ENCODE results near the gene BLOC1S3. TPM values are rescaled to one million over a fixed set of nuclear protein-coding genes. Genes with fewer than 3 reads are reported as not detected.
A peak's percentile ranks its signal among the peaks of the same experiment; 100 is the strongest.

Gene BLOC1S3
- polyA plus RNA-seq, 1 donor from 2014 or later: 16.2 TPM

DNA sequence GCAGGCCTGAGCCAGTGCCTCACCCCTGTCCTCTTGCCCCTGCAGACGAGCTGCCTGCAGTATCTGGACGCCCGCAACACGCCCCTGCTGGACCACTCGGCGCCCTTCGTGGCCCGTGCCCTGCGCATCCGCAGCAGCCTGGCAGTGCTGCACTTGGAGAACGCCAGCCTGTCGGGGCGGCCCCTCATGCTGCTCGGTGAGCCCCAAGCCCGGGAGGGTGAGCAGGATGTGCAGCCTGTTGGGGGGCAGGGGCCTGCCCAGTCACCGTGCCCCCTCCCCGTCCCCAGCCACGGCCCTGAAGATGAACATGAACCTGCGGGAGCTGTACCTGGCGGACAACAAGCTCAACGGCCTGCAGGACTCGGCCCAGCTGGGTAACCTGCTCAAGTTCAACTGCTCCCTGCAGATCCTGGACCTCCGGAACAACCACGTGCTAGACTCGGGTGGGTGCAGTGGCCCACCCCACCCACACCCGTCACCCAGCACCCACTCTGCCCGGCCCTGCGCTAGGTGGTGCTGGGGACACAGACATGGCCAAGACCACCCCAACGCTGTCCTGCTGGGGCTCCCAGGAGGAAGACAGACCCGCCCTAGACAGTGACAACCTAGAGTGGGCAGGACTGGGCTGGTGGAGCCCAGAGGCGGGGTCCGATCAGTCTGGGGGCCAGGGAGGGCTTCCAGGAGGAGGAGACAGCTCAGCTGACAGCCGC lies 36.4 kb upstream of the BLOC1S3 start:
- Mint-ChIP-seq H3K9me3 (no peaks in the 10 kb centered on the region), H3K4me3 (no peak overlapping the region), H3K27me3 (no peaks in the 10 kb centered on the region), H3K4me1 (peaks cover 5 to 9% (median 9%) of the 10 kb centered on the region in 3 donors), H3K27ac (no peak overlapping the region), H3K36me3 (no peaks in the 10 kb centered on the region)

DNA sequence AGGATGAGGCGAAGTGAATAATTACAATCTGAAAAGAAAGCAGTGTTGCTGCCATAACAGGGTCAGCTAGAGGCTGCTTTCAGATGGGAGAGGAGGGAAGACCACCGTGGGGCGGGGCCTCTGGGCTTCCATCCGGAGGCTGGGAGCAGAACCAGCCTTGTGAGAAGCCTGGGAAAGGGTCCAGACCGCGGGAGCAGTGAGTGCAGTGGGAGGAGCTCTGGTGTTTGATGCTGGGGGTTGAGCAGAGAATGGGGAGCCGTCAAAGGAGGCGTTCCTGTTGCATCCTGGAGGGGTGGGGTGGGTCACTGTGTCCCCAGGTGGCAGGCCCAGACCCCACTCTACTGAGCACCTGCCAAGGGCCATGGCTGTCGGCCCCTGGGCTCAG lies 35.9 kb upstream of the BLOC1S3 start:
- H3K27me3 Mint-ChIP-seq: no peaks in the 10 kb centered on the region
- H3K4me1 Mint-ChIP-seq: peaks cover 0 to 5% (median 4%) of the 10 kb centered on the region in 3 donors
- no peaks in the 10 kb centered on the region for H3K9me3 Mint-ChIP-seq
- H3K4me3 Mint-ChIP-seq: peak overlapping the region in 1 of 4 donors; percentile 60
- H3K36me3 Mint-ChIP-seq: no peaks in the 10 kb centered on the region
- H3K27ac Mint-ChIP-seq: no peak overlapping the region

DNA sequence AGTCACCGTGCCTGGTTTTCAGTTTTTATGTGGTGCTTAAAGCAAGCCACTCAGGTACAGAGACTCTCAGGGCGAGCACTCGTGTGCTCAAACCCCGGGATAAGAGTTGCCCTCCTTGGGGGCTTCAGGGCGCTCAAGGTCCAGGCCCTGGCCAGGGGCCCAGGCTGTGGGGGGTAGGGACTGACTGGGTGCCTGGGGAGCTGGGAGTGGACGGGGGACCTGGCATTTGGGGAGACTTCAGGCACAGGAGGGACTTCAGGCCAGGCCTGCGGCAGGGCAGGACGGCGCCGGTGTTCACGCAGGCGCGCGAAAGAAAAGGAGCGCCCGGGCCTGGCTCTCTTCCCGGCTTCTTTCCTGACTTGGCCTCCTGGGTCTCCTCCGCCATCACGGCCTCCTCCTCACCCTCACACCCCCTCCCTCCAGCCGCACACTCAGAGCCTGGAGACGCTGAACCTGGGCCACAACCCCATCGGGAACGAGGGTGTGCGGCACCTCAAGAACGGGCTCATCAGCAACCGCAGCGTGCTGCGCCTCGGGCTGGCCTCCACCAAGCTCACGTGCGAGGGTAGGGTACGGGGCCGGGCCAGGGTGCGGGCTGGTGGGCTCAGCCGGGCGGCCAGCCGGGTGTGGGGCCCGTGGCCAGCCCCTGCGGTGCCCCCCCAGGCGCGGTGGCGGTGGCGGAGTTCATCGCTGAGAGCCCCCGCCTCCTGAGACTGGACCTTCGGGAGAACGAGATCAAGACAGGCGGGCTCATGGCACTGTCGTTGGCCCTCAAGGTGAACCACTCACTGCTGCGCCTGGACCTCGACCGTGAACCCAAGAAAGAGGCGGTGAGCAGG lies 33.9 kb upstream of the BLOC1S3 start:
- no peaks in the 10 kb centered on the region for H3K4me1 Mint-ChIP-seq
- no peaks in the 10 kb centered on the region for H3K27me3 Mint-ChIP-seq
- H3K9me3 Mint-ChIP-seq: no peaks in the 10 kb centered on the region
- H3K4me3 Mint-ChIP-seq: no peak overlapping the region
- H3K36me3 Mint-ChIP-seq: no peaks in the 10 kb centered on the region
- H3K27ac Mint-ChIP-seq: no peak overlapping the region

DNA sequence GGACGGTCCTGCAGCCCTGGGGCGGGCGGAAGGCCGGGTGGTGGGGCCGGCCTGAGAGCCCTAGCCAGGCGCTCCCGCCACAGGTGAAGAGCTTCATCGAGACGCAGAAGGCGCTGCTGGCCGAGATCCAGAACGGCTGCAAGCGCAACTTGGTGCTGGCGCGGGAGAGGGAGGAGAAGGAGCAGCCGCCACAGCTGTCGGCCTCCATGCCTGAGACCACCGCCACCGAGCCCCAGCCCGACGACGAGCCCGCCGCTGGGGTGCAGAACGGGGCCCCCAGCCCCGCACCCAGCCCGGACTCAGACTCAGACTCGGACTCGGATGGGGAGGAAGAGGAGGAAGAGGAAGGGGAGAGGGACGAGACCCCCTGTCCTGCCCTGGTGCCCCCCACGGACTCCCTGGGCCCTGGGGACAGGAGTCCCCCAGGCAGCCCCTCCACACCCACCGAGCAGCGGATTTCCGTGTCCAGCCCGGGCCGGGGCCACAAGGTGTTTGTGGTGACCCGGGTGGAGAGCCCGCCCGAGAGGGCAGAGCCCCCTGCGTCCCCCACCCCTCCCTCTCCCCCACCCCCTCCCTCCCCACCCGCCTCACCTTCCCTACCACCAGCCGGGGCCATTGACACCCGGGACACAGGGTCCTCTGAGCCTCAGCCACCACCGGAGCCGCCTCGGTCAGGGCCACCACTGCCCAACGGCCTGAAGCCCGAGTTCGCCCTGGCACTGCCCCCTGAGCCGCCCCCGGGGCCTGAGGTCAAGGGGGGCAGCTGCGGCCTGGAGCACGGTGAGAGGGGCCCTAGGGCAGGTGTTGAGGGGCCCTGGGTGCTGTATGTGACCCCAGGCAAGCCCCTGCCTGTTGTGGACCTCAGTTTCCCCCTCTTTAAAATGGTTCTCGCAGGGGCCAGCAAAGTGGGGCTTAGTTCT lies 33.1 kb upstream of the BLOC1S3 start:
- Mint-ChIP-seq H3K9me3 (no peaks in the 10 kb centered on the region), H3K27ac (no peak overlapping the region), H3K36me3 (no peaks in the 10 kb centered on the region), H3K27me3 (no peaks in the 10 kb centered on the region), H3K4me1 (no peaks in the 10 kb centered on the region), H3K4me3 (no peak overlapping the region)

DNA sequence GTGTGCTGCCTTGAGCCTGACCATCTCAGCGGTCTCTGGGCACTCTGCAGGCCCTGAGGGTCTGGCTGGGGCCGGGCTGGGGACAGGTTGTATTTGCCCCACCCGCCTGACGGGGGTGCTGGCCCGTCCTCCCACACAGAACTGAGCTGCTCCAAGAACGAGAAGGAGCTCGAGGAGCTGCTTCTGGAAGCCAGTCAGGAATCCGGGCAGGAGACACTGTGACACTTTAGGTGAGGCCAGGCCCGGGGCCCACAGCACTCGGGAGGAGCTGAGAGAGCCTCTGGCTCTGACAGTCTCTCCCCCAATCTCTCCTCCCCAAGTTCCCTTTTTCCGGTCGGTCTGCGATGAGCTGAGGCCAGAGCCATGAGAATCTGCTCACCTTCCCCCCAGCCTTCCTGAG lies 32.3 kb upstream of the BLOC1S3 start:
- H3K27ac Mint-ChIP-seq: no peak overlapping the region
- H3K4me1 Mint-ChIP-seq: no peaks in the 10 kb centered on the region
- H3K4me3 Mint-ChIP-seq: no peak overlapping the region
- H3K36me3 Mint-ChIP-seq: no peaks in the 10 kb centered on the region
- no peaks in the 10 kb centered on the region for H3K27me3 Mint-ChIP-seq
- no peaks in the 10 kb centered on the region for H3K9me3 Mint-ChIP-seq

DNA sequence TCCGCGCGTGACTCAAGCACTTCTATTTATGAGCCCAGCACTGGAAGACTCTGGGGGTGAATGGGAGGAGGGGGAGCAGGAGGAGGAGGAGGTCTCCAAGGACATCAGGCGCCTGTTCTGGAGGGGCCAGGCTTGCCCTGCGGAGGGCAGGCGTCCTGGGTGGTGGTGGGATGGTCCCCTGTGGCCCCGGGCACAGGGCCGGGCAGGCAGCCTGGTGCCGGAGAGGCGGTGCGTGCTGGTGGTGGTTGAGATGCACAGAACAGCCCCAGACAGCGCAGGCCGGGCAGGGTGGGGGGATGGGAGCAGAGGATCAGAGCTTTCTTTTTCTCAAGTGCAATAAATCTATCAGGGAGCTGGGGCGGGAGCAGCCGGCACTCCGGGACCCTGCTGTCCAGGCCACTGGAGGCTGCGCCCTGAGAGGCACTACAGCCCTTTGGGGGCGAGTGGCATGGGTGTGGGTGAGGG lies 31.8 kb upstream of the BLOC1S3 start:
- no peaks in the 10 kb centered on the region for H3K9me3 Mint-ChIP-seq
- no peaks in the 10 kb centered on the region for H3K4me1 Mint-ChIP-seq
- no peak overlapping the region for H3K4me3 Mint-ChIP-seq
- no peak overlapping the region for H3K27ac Mint-ChIP-seq
- peaks cover 5% of the 10 kb centered on the region for H3K27me3 Mint-ChIP-seq
- no peaks in the 10 kb centered on the region for H3K36me3 Mint-ChIP-seq

DNA sequence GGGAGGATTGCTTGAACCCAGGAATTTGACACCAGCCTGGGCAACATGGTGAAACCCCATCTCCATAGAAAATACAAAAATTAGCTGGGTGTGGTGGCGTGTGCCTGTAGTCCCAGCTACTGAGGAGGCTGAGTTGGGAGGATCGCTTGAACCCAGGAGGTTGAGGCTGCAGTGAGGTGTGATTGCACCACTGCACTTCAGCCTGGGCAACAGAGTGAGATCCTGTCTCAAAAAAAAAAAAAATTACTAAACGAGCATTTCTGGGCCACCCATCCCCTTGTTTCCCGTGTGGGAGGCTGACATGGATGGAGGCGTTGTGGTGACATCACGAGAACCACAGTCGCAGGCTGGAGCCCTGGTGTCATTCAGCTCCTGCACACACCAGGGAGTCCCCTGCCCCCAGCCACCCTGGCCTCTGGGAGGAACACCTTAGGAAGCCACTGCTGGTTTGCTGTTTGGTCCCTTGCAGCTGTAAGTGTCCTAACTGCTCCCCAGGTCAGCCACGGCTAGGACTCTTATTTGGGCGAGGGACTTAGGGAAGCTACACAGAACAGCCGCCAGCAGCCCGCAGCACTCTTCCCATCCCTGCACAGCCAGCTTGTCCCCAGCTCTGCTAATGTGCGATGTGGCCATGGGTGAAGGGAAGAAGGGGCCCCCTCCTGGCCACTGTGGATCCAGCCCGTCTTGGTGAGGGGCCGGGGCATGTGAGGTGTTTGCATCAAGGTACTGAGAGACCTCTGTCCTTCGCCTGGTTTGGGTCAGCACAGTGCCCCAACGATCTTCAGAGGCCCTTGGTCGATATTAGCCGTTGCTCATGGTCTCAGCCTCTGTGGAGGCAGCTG lies 30.5 kb upstream of the BLOC1S3 start:
- peaks cover 0 to 4% (median 4%) of the 10 kb centered on the region in 3 donors for H3K4me1 Mint-ChIP-seq
- no peak overlapping the region for H3K4me3 Mint-ChIP-seq
- no peak overlapping the region for H3K27ac Mint-ChIP-seq
- peaks cover 11% of the 10 kb centered on the region for H3K27me3 Mint-ChIP-seq
- no peaks in the 10 kb centered on the region for H3K36me3 Mint-ChIP-seq
- peaks cover 0 to 4% (median 0%) of the 10 kb centered on the region in 3 donors for H3K9me3 Mint-ChIP-seq

DNA sequence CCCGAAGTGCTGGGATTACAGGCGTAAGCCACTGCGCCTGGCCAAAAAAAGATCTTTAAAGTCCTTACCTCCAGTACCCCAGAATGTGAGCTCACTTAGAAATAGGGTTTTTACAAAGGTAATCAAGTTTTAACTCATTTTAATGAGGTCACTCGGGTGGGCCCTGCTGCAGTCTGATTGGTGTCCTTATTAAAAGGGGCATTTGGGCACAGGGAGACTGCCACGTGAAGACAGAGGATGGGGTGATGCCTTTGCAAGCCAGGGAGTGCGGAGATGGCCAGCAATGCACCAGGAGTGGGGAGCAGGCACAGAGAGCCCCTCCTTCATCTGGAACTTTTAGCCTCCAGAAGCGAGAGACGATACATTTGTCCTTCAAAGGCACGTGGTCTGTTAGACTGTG lies 29.5 kb upstream of the BLOC1S3 start:
- Mint-ChIP-seq H3K4me1 (peaks cover 0 to 8% (median 7%) of the 10 kb centered on the region in 3 donors), H3K4me3 (peak overlapping the region in 1 of 4 donors; percentile 32), H3K9me3 (peaks cover 0 to 4% (median 0%) of the 10 kb centered on the region in 3 donors), H3K27me3 (peaks cover 16% of the 10 kb centered on the region), H3K27ac (no peak overlapping the region), H3K36me3 (no peaks in the 10 kb centered on the region)

DNA sequence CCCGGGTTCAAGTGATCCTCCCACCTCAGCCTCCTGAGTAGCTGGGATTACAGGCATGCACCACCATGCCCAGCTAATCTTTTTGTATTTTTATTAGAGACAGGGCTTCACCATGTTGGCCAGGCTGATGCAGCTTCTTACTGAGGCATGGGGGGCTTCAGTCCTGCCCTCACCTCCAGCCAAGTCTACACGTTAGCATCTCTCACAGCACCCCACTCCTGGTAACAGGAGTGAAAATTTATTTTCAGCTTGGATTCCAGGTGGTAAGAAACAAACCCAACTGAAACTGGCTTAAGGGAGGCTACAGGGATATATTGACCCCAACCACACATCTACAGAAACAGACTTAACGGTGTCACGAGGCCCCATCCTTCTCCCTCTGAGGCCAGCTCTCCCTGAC lies 28.4 kb upstream of the BLOC1S3 start:
- Mint-ChIP-seq H3K27ac (no peak overlapping the region), H3K27me3 (peaks cover 25% of the 10 kb centered on the region), H3K4me1 (peaks cover 0 to 11% (median 10%) of the 10 kb centered on the region in 3 donors), H3K4me3 (peak overlapping the region in 1 of 4 donors; percentile 12), H3K36me3 (no peaks in the 10 kb centered on the region), H3K9me3 (peaks cover 0 to 4% (median 0%) of the 10 kb centered on the region in 3 donors)

DNA sequence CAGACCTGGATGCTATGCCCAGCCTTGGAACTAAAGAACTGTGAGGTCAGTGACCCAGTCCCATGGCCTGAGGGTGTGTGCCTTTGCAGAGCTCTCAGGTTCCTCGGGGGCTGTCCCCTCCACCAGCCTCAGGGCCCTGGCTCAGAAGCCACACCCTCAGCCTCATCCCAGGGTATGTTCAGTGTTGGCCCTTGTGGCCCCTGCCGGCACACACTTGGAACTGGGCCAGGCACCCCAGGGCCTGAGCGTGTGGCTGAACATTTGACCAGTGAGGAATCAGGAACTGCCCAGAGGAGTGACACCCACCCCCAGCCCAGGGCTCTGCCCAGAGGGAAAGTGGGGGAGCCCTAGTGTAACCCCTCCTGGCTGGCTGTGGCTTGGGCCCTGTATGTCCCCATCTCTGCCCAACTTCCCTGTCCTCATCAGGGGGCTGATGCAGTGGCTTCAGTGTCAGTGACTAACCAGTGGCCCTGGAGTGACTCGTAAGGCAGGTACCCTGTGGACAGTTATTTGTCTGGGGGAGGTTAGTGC lies 27.8 kb upstream of the BLOC1S3 start:
- no peak overlapping the region for H3K27ac Mint-ChIP-seq
- peaks cover 28% of the 10 kb centered on the region for H3K27me3 Mint-ChIP-seq
- H3K4me1 Mint-ChIP-seq: peaks cover 0 to 12% (median 11%) of the 10 kb centered on the region in 3 donors
- H3K36me3 Mint-ChIP-seq: no peaks in the 10 kb centered on the region
- peaks cover 0 to 4% (median 0%) of the 10 kb centered on the region in 3 donors for H3K9me3 Mint-ChIP-seq
- H3K4me3 Mint-ChIP-seq: peak overlapping the region in 2 of 4 donors; percentile 12 to 84

DNA sequence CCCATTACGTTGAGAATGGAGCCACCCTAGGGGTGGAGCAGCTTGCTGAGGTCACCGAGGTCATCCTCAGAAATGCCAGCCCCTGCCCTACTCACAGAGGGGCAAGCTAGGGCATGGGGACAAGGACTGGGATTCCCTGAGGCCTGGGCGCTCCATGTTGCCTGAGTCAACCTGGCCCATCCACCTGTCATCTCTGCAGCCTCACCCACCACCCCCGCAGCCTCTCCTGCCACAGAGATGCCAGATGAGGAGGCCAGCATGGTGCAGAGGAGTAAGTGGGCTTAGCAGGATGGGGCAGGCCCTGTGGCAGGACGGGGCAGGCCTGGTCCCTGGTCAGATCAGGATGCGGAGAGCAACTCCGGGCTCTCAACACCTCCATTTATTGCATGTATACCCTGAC lies 27.3 kb upstream of the BLOC1S3 start:
- Mint-ChIP-seq H3K4me1 (peaks cover 0 to 12% (median 11%) of the 10 kb centered on the region in 3 donors), H3K27ac (peak overlapping the region in 1 of 3 donors; percentile 71), H3K36me3 (peaks cover 1% of the 10 kb centered on the region), H3K27me3 (peaks cover 30% of the 10 kb centered on the region), H3K9me3 (peaks cover 0 to 4% (median 0%) of the 10 kb centered on the region in 3 donors), H3K4me3 (peak overlapping the region; percentile 21 to 84 (median 65))

DNA sequence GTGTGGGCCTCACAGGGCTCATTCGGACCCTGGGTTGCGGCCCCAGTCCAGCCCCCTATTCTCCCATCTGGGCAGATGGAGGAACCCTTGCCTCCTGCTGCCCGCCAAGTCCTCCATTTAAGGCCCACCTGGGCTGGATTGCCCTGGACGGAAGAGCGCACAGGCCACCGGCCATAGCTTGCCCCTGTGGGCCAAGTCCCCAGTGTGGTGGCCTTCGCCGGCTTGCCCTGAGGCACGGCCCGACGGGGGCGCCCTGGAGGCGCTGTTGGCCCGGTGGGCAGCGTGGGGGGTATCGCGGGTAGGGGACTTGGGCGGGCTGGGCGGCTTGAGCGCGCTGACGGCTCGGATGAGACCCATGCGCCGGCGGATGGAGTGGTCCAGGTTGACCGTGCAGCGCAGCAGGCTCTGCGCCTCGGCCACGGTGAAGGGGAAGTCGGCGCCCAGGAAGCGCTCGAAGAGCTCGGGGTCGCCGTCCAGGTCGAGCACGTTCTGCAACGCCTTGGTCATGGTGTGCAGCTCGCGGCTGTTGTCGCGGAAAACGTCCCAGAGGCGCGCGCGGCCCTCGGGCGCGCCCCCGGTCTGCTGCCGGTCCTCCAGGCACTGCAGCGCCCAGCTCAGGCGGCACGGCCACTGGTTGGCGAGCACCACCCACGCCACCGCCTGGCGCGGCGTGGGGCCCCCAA lies 26.6 kb upstream of the BLOC1S3 start:
- Mint-ChIP-seq H3K9me3 (peaks cover 0 to 4% (median 0%) of the 10 kb centered on the region in 3 donors), H3K4me3 (peak overlapping the region; percentile 38 to 79 (median 65)), H3K4me1 (peaks cover 0 to 12% (median 11%) of the 10 kb centered on the region in 3 donors), H3K27me3 (peaks cover 33% of the 10 kb centered on the region), H3K27ac (peak overlapping the region in 1 of 3 donors; percentile 71), H3K36me3 (peaks cover 1% of the 10 kb centered on the region)

Measured in IgD-negative memory B cell (primary cell).